ENCODE measurements around the gene YJU2. TPM values are rescaled to one million over a fixed set of nuclear protein-coding genes. Genes with fewer than 3 reads are reported as not detected.

The YJU2 gene
- total and polyA plus RNA-seq, 11 donors = 7.6 to 26.7 (median 12.7) TPM

DNA sequence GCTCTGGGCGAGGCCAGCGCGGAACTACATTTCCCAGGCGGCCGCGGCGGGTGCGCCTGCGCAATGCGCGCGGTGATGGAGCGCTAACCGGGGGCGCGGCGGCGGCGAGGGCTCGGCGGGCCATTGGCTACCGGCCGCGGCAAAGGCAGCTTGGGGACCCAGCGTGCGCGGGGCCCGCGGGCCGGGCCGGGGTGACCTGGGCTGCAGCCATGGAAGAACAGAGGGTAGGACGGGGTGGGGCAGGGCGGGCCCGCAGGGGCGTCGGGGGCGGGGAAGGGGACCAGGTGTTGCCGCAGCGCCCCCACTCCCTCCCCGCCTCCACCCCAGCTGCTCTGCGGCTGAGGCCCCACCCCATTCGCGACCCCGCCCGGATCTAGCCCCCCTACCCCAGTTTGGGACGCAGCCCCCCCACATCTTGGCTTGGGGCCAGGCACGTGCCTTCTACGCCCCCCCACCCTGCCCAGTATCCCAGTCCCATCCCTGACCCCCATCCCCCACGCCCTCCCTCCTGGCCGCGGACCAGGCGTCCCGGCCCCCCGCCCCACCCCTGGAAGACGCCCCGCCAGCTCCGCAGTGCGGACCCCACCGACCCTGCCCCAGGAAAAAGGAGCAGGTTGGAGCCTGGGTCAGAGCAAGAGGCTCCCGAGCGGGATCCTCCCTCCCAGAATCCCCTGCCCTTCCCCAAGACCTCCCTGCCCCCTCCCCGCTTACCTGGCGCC, 57.8 kb downstream of the YJU2 start, which contains the start of gene FSD1:
Gene FSD1 (plus strand): TSS at position 61 of the 719 bp plus-strand sequence. CDS start 149 bp downstream, at position 210.
- TF ChIP-seq POLR2A (IDR thresholded peaks at IDR 0.05) = no peak
- TF ChIP-seq, protein P1, sequence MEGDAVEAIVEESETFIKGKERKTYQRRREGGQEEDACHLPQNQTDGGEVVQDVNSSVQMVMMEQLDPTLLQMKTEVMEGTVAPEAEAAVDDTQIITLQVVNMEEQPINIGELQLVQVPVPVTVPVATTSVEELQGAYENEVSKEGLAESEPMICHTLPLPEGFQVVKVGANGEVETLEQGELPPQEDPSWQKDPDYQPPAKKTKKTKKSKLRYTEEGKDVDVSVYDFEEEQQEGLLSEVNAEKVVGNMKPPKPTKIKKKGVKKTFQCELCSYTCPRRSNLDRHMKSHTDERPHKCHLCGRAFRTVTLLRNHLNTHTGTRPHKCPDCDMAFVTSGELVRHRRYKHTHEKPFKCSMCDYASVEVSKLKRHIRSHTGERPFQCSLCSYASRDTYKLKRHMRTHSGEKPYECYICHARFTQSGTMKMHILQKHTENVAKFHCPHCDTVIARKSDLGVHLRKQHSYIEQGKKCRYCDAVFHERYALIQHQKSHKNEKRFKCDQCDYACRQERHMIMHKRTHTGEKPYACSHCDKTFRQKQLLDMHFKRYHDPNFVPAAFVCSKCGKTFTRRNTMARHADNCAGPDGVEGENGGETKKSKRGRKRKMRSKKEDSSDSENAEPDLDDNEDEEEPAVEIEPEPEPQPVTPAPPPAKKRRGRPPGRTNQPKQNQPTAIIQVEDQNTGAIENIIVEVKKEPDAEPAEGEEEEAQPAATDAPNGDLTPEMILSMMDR (IDR thresholded peaks at IDR 0.05) = no peak
- peak in 1 of 5 donors; percentile 30 for DNase-seq
- no peaks in the 10 kb centered on the region for H3K36me3 ChIP-seq
- peak in 1 of 4 donors; percentile 18 for ATAC-seq
- no peak within 1 kb of the TSS for H3K27ac ChIP-seq
- peak within 1 kb of the TSS in 5 of 12 donors; percentile 13 to 40 (median 23) for H3K4me3 ChIP-seq
- H3K4me1 ChIP-seq = peaks cover 0 to 6% (median 0%) of the 10 kb centered on the region in 12 donors
- no peaks in the 10 kb centered on the region for H3K9me3 ChIP-seq
- WGBS, 4 donors = 5 to 22% (median 7%) methylated on average over 4 to 63 of the region's 63 CpGs
- intact Hi-C loops (cut with DNase I) = no loop called here
- H3K27me3 ChIP-seq = peaks cover 0 to 20% (median 10%) of the 10 kb centered on the region in 9 donors

DNA sequence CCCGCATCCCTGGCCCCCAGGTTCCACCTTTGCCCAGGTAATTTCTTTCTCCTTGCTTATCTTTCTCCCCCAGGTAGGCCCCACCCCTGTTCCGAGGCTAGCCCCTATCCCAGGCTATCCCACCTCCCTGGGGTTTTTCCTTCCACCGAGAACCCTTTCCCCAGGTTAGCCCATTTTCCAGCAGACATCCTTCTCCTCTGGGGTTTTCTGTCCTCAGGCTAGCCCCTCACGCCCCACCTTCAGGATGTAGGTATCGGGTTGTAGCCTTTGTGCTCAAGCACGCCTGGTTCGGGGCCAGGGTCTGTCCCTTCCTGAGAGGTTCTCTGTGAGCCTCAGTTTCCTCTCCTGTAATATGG, 58.4 kb downstream of the YJU2 start:
- H3K4me1 ChIP-seq = peaks cover 0 to 6% (median 0%) of the 10 kb centered on the region in 12 donors
- 70 to 74% (median 72%) methylated on average over 6 to 7 of the region's 7 CpGs for WGBS, 4 donors
- intact Hi-C loops (cut with DNase I) = no loop called here
- DNase-seq = no peak
- H3K9me3 ChIP-seq = no peaks in the 10 kb centered on the region
- TF ChIP-seq, protein P1 (IDR thresholded peaks at IDR 0.05) = no peak
- no peak for TF ChIP-seq POLR2A (IDR thresholded peaks at IDR 0.05)
- H3K36me3 ChIP-seq = no peaks in the 10 kb centered on the region
- H3K27ac ChIP-seq = no peak overlapping the region
- no peak for ATAC-seq
- H3K4me3 ChIP-seq = no peak overlapping the region
- H3K27me3 ChIP-seq = peaks cover 0 to 20% (median 10%) of the 10 kb centered on the region in 9 donors

DNA sequence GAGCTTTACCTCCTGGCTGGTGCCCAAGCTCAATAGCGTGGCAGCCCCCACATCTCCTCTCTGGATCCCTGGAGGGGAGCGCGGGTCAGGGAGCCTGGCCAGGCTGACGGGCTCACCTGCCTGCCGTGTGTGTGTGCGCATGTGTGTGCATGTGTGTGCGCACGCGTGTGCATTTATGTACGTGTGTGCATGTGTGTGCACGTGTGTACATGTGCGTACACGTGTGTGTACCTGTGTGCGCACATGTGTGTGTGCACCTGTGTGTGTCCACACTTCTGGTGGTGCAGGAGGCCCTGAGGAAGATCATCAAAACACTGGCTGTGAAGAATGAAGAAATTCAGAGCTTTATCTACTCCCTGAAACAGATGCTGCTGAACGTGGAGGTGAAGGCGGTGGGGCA, 58.8 kb downstream of the YJU2 start:
- TF ChIP-seq POLR2A (IDR thresholded peaks at IDR 0.05) = no peak
- no peak overlapping the region for H3K4me3 ChIP-seq
- intact Hi-C loops (cut with DNase I) = no loop called here
- H3K4me1 ChIP-seq = peaks cover 0 to 6% (median 0%) of the 10 kb centered on the region in 12 donors
- peaks cover 0 to 20% (median 10%) of the 10 kb centered on the region in 9 donors for H3K27me3 ChIP-seq
- no peaks in the 10 kb centered on the region for H3K36me3 ChIP-seq
- no peaks in the 10 kb centered on the region for H3K9me3 ChIP-seq
- DNase-seq (no peak), ATAC-seq (no peak)
- H3K27ac ChIP-seq = no peak overlapping the region
- 78 to 84% (median 82%) methylated on average over 15 to 16 of the region's 16 CpGs for WGBS, 4 donors

DNA sequence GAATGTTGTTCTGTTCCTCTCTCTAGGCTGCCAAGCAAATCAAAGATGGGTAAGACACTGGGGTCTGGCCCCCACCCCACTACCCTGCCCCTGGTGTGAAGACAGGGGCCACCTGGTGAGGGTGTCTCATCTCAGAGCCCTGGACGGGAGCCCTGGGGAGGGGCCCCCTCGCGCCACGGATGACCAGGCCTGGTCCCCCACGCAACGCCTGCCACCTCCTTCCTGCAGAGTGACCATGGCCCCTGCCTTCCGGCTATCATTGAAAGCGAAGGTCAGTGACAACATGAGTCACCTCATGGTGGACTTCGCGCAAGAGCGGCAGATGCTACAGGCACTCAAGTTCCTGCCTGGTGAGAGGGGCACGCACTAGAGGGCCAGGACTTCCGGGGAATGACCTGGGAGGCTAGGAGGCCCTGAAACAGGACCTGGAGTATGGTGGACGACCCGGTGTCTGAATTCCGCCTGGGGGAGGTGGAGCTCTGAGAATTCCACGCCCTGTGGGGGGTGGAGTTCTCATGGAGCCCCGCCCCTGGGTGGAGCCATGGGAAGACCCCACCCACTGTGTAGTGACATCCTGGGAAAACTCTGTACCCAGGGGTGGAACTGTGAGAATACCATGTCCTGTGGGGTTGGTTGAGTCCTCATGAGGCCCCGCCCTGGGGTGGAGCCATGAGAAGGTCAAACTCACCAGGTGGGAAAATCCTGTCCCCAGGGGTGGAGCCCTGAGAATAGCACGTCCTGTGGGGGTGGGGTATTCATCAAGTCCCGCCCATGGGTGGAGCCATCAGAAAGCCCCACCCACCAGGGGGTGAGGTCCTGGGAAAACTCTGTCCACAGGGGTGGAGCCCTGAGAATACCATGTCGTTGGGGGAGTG, 63.6 kb downstream of the YJU2 start:
- Histone ChIP-seq H3K27ac (no peak overlapping the region), H3K36me3 (no peaks in the 10 kb centered on the region), H3K4me1 (peaks cover 0 to 14% (median 0%) of the 10 kb centered on the region in 12 donors), H3K4me3 (no peak overlapping the region), H3K9me3 (no peaks in the 10 kb centered on the region), H3K27me3 (peaks cover 0 to 2% (median 0%) of the 10 kb centered on the region in 9 donors)
- 86 to 91% (median 88%) methylated on average over 20 to 22 of the region's 22 CpGs for WGBS, 4 donors
- ATAC-seq (no peak), DNase-seq (no peak)
- TF ChIP-seq POLR2A (IDR thresholded peaks at IDR 0.05) = no peak
- TF ChIP-seq, protein P1 (IDR thresholded peaks at IDR 0.05) = no peak
- intact Hi-C loops (cut with DNase I) = no loop called here
